GM12874 (cell line): Measurements from ENCODE around the gene GPS1.
A peak's percentile ranks its signal among the peaks of the same experiment; 100 is the strongest.

ENCODE experiments used
- TF ChIP-seq, protein P1 (sequence below): IDR thresholded peaks from 2 replicates; pipeline ENCODE4 v1.5.1; 2011; ENCODE audit warnings: low read depth, mild to moderate bottlenecking, control low read depth, low read length, moderate library complexity; ENCODE audit not compliant: insufficient read depth

Gene GPS1

DNA sequence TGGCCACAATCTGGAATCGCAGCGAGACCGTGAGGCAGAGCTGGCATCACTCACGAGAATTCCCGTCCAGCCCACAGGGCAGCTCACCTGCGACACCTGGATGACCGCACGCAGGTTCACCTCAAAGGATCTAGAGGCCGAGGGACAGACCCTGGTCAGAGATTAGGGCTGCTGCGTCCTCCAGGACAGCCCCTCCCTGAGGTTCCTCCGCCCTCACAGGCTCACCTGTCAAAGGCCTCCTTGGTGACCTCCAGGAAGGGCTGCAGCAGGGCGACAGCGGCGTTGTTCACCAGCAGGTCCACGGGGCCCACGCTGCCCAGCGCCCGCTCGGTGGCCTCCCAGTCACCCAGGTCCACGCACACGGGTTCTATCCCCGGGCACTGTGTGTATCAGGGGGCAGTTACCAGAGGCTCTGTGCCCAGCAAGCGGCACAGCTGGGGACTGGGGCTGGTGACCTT is 15.0 kb upstream of the GPS1 start:
- TF ChIP-seq, protein P1, sequence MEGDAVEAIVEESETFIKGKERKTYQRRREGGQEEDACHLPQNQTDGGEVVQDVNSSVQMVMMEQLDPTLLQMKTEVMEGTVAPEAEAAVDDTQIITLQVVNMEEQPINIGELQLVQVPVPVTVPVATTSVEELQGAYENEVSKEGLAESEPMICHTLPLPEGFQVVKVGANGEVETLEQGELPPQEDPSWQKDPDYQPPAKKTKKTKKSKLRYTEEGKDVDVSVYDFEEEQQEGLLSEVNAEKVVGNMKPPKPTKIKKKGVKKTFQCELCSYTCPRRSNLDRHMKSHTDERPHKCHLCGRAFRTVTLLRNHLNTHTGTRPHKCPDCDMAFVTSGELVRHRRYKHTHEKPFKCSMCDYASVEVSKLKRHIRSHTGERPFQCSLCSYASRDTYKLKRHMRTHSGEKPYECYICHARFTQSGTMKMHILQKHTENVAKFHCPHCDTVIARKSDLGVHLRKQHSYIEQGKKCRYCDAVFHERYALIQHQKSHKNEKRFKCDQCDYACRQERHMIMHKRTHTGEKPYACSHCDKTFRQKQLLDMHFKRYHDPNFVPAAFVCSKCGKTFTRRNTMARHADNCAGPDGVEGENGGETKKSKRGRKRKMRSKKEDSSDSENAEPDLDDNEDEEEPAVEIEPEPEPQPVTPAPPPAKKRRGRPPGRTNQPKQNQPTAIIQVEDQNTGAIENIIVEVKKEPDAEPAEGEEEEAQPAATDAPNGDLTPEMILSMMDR = no peak

DNA sequence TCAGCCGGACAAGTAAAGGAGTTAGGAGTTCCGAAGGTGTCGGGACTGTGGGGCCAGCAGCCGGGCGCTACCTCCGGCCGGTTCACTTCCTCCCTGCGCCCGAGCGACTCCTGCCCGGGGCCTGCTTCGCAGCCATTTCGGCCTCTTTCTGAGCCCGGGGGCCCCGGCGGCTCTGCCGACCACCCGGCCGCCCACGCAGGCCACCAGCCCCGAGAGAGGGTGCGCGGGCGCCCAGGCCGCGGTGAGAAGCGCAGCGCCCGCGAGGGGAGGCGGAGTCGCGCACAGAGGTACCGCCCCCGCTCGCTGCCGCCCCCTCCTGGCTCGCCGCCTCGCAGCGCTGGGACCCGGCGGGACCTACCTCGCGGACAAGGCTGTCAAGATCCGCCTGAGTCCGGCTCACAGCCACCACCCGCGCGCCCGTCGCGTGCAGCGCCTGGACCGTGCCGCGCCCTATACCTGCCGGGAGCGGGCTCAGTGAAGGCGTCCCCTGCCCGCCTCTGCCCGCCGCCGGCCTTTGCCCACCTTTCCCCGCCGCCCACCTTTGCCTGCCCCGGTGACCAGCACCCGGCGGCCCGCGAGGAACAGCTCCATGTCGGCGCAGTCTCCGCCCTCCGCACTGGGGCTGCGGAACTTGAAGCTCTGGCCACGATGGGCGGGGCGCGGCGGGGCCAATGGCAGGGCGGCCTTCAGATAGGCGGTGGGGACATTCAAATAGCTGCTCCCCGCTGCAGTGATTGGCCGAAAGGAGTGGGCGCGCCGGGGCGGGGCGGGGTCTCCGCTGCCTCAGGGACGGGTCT is 14.4 kb upstream of the GPS1 start, which contains the start of gene DCXR:
Gene DCXR (minus strand): TSS at position 606 of the 797 bp plus-strand sequence. CDS start 15 bp downstream, at position 591.
- TF ChIP-seq, protein P1 = peak; percentile 98

GRCh38 chr17:82037889-82038195 is 13.9 kb upstream of the GPS1 start:
- TF ChIP-seq, protein P1 = no peak

GRCh38 chr17:82039695-82040299 is 11.9 kb upstream of the GPS1 start:
- TF ChIP-seq, protein P1 = no peak

GRCh38 chr17:82041144-82041814 is 10.4 kb upstream of the GPS1 start:
- TF ChIP-seq, protein P1 = no peak

- TF ChIP-seq, protein P1 = no peak
Observed at GRCh38 chr17:82042649-82043048, 9.0 kb upstream of the GPS1 start.

DNA sequence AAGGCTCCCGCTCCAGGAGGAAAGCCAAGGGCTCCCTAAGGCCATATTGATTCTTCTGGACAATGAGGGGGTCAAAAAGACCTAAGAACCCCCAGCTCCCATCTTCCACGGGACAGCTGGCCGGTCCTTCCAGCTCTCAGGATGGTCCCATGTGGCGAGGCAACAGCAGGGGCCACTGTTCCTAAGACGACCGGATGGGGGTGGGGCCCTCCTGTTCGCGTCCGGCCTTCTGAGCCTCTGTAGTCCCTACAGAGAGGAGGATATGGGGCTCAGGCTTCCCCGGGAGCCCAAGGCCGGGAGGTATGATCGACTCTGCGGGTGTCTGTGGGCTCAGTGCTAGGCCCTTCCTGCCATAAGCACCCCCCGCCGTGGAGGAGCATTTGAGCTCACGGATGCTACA is 8.2 kb upstream of the GPS1 start:
- TF ChIP-seq, protein P1 = no peak
